GM19193 (cell line): ENCODE results near the gene NTN1.

ENCODE experiments used
- POLR2A ChIP-seq: IDR thresholded peaks from 4 replicates; pipeline ENCODE4 v1.6.1; 2011; ENCODE audit not compliant: insufficient read depth, insufficient read length; ENCODE audit errors: extremely low read depth

NTN1 gene

GRCh38 chr17:9242983-9243382, 221.7 kb downstream of the NTN1 start:
- no peak for TF ChIP-seq POLR2A

DNA sequence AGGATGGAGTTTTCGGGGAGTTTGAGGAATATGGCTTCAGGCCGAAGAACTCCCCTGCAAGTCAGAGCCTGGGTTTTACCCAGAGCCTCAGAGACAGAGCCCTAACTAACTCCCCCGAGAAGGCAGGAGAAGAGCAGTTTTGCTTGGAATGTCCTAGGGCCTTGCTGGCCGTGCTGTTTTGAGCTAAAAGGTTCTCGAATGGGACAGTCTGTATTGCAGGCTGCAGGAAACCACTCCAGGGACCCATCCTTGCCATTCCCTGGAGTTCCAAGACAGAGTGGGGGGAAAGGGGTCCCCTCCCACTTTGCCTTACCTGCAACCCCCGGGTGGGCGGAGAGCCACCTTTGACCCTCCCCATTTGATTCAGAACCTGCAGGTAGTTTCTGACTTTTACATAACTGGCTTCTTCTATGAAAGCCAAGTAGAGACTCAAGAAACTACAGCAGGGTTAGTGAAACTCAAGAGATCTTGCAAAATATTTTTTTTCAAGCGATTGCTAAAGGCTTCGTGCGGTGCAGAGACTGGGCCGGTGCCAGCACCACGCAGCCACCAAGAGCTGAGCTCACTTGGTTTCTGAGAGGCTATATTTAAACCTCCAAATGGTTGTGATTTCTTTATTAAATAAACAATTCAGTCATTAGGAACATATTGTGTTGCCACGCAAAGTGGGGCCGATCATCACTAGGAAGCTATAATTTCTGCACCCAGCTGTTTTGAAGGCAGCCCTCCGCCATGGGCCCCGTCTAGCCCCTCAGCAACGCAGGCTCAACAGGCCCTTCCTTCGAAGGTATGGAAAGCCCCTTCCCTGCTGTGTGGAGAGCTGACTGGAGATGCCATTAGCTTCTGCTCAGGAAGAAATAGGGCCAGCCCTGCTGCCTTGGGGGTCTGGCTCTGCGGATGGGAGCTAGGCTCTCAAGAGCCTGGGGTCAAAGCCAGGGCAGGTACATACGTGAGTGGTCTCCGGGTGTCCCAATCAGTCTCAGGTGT, 223.0 kb downstream of the NTN1 start:
- no peak for TF ChIP-seq POLR2A

DNA sequence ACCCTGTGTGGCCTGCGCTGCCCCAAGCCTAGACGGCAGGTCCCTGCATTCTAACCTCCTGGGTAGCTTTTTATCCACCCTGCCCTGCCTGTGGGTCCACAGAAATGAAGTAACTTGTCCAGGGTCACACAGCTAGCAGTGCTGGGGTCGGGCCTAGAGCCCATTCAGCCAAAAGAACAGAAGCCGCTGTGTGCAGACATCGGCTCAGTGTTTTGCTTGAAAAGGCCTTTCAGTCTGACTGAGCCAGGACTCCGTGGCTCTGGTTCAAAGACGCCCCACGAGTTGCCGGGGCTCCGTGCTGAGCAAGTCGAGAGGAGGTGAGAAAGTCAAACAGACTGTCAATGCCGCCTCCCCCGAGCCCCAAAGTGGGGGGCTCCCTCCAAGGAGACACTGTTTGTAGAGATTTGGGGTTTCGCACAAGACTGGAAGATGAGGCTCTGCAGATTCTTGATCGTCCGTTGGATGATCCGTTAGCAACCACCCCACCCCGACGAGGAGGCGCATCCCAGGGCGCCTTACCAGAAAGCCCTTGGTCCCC, 226.2 kb downstream of the NTN1 start:
- TF ChIP-seq POLR2A, result no peak

DNA sequence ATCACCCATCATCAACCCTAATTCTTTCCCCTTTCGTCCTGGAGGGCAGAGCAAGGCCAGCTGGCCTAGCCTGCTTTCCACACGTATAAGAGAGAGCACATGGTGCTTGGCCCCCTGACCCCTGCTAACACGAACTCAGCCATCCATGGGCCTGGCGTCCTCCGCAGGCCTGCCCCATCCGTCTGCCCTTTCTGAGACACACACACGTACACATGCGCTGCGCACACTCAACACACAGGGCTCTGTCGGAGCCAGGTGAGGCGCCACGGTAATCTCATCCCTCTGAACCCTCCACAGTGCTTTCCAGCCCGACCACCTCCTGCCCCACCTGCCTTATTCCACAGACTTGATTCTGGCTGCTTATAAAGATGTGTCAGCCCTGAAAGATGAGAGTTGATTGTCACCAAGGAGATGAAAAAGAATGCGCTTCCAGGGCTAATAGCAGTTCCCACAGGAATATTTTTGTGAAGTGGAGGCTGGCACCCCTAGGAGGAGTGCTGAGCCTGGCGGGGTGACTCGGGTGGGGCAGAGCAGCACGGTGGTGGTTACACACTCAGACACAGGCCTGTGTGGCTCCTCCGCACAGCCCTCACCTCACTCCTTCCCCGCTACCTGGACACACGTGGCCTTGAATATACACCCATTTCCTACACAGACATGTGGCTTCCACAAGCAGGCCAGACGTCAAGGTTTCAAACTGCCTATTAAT, 228.1 kb downstream of the NTN1 start:
- TF ChIP-seq POLR2A, result no peak

- no peak for TF ChIP-seq POLR2A
Measured at GRCh38 chr17:9251273-9251672, 230.0 kb downstream of the NTN1 start.

DNA sequence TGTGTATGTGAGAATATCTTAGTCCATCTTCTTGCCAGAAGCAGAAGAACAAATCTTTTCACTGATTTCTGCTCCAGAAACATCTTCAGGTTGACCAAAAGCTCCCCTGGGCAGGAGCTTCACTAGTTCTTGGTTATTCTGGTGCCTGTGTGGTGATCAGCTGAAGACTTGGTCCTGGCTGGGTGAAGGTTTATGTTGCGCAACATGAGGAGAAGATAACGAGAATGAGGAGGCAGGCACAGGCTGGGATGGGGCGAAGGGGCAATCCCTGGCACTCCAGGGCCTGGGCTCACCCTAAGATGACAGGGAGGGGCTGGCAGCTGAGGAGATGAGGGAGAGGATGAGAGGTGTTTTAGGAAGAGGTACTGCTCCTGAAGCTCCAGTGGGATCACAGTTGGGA, 232.0 kb downstream of the NTN1 start:
- no peak for TF ChIP-seq POLR2A

DNA sequence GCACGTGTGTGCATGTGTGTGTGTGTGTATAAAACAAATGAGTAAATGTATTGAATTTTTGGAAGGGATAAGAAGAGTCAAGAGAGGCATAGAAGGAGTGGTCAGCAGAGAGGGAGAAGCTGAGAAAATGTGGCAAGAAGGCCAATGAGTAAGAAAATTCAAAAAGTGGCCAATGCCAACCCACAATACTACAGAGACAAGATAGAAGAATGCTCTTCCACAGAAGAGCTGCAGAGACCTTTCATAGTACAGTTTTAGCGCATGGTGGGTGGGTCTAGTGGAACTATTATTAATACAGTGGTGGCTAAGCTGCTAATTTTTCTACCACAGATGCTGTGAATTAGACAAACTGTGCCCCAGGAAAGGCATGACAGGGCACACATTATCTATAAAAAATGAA, 233.5 kb downstream of the NTN1 start:
- no peak for TF ChIP-seq POLR2A

DNA sequence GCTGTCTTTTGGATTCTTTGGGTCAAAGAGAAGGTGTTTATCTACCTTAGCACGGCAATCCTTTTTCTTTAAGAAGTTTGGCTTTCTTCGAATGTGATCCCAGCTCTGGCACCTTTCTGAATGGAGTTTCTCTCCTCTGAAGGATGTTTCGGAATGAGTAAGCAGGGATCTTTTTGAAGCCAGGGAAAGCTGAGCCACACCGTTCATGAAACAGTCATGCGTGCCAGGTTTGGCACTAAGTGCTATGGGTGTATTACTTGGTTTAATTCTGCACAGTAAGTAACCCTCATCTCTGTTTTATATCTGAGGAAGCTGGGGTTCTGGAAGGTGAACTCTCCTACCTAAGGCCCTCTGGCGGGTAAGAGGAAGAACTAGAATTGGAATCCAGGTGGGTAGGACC, 234.5 kb downstream of the NTN1 start:
- TF ChIP-seq POLR2A, result no peak

GRCh38 chr17:9256361-9256750, 235.0 kb downstream of the NTN1 start:
- TF ChIP-seq POLR2A, result no peak

- TF ChIP-seq POLR2A, result no peak
Measured at GRCh38 chr17:9256751-9257629, 235.7 kb downstream of the NTN1 start.

- TF ChIP-seq POLR2A, result no peak
Measured at GRCh38 chr17:9258115-9259015, 237.1 kb downstream of the NTN1 start.

DNA sequence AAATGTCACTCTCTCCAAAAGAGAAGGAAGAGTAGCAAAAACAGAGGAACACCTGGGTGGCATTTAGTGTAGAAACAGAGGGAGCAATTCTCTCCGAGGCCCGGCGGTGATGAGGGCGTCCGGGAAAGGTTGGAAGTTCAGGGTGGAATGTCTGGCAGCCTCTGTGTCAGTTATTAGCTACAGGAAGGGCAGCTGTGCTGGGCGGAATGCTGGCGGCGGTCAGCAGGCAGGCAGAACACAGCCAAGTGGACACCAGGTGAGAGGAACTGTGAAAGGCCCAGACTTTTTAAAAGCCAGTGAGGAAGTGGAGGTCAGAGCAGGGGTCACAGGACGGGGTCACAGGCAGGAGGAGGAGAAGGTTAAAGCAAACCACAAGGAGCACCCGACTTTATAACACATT, 238.1 kb downstream of the NTN1 start:
- TF ChIP-seq POLR2A, result no peak

DNA sequence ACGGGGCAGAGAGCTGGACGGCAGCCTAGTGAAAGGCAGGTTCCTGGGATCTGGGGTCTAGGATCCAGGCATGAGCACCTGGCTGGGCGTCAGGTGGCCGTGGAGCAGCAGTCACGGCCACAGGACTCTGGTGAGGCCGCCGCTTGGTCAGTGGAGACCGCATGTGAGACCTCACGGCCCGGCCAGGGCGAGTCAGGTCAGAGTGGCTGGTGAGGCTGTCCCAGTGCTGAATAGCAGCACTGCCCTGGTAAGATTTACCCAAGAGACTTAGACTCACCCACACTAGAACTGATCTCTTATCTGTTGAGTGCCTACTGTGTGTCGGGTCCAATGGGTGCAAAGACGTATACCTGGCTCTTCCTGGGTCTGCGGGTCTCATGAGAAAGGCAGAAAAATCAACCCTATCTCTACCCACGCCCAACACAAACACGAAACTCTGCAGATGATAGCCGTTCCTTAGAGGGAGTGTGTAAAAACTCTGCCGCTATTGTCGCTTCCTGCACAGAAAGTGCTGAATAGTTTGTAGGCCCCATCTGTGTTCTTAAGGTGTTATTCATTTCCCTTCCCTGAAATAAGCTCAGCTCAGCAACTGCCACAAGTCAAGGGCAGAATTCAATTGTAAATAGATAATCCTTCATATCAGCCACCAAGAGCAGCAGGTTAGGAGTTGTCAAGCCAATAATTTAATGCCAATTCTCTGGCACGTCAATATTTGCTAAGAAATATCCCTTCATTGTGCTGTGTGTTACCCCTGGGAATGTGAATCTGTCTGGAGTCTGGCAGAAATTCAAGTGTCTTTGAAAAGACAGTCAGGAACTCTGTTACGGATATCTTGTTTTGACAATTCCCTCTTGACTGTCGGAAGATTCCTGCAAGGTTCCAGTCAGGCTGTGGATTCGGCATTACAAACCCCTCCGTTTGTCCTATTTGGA, 240.0 kb downstream of the NTN1 start:
- no peak for TF ChIP-seq POLR2A
